Transverse colon (tissue), 4 donors: ENCODE data around the gene NFYA. TPM values are rescaled to one million over a fixed set of nuclear protein-coding genes. Genes with fewer than 3 reads are reported as not detected.

Experiments
- DNase-seq: peaks from one replicate; pipeline ENCODE4 v3.0.0-alpha.2; 2019
- H3K27ac ChIP-seq, 4 donors: fragments of 200-600 bp; sonication (generic); 2 replicates each; pipeline ENCODE4 v1.5.1; 2016 to 2018; ENCODE audit warnings: inconsistent platforms in 4 of 4
- H3K27me3 ChIP-seq: fragments of 200-600 bp; sonication (generic); 2 replicates; pipeline ENCODE4 v1.5.1; 2017; ENCODE audit warnings: inconsistent platforms
- H3K36me3 ChIP-seq, 4 donors: fragments of 200-600 bp; sonication (generic); 2 replicates each; pipeline ENCODE4 v1.5.1; 2017 to 2019; ENCODE audit warnings: inconsistent platforms in 4 of 4
- H3K4me1 ChIP-seq, 4 donors: fragments of 200-600 bp; sonication (generic); 2 replicates each; pipeline ENCODE4 v1.5.1; 2017 to 2020; ENCODE audit warnings: inconsistent platforms in 4 of 4
- H3K4me3 ChIP-seq, 4 donors: fragments of 200-600 bp; sonication (generic); 1 replicate in 1 of 4; 2 replicates in 3 of 4; pipeline versions ENCODE4 v1.5.1 to v1.6.1; 2017 to 2019; ENCODE audit warnings: inconsistent platforms in 4 of 4
- H3K9me3 ChIP-seq, 2 donors: fragments of 200-600 bp; sonication (generic); 2 replicates each; pipeline ENCODE4 v1.5.1; 2017 to 2019; ENCODE audit warnings: inconsistent platforms in 2 of 2
- EP300 ChIP-seq: sonication (generic); formaldehyde crosslinking; IDR thresholded peaks from one replicate; pipeline ENCODE4 v1.6.1; 2017; ENCODE audit warnings: antibody characterized with exemption, low read depth
- POLR2A ChIP-seq: fragments of 450-650 bp; IDR thresholded peaks from one replicate; pipeline ENCODE4 v1.6.1; 2016; ENCODE audit warnings: antibody characterized with exemption, mild to moderate bottlenecking, moderate library complexity
- POLR2AphosphoS5 ChIP-seq, 3 donors: sonication (generic); formaldehyde crosslinking; IDR thresholded peaks; one replicate each; pipeline ENCODE4 v1.6.1; 2016; ENCODE audit warnings: antibody characterized with exemption in 3 of 3
- WGBS, 2 donors: methylation state at CpG; one replicate each; pipeline ENCODE4 v1.1.5; 2018; ENCODE audit warnings: low coverage in 1 of 2; 5-methylcytosine and 5-hydroxymethylcytosine counted together
- in situ Hi-C, 4 donors: fragments of 200-750 bp; cut with MboI; loops; one replicate each; pipeline versions ENCODE4 v1.15.0 to v1.15.1; 2017; ENCODE audit warnings: low sequenced_read_pairs in 3 of 4, low pct_ligation_motif_present in 1 of 4, low pct_unique_long_range_greater_than_20kb in 1 of 4
- intact Hi-C: fragments of 100-400 bp; cut with DNase I; formaldehyde crosslinking; loops from one replicate; pipeline ENCODE4 v1.15.1; 2023; ENCODE audit warnings: low total_unique reads
- total RNA-seq, 4 donors: library from RNA; depleted of rRNA; stranded (reverse); fragments of >200 nt; gene quantifications; one replicate each; pipeline ENCODE4 v1.1.0, GENCODE V29; 2016
- TF ChIP-seq, protein P1 (sequence below), 5 experiments: fragments of 200-600 bp in 3 of 5; fragments of 450-650 bp in 2 of 5; sonication (generic) in 3 of 5; IDR thresholded peaks; 1 replicate in 2 of 5; 2 replicates in 3 of 5; pipeline ENCODE4 v1.5.1; 2016 to 2017; ENCODE audit warnings: antibody characterized with exemption in 5 of 5, inconsistent platforms in 3 of 5, mild to moderate bottlenecking in 2 of 5, moderate library complexity in 1 of 5

Gene NFYA
- total RNA-seq, 4 donors from 2014 or later: 11.1 to 64.3 (median 20.9) TPM

DNA sequence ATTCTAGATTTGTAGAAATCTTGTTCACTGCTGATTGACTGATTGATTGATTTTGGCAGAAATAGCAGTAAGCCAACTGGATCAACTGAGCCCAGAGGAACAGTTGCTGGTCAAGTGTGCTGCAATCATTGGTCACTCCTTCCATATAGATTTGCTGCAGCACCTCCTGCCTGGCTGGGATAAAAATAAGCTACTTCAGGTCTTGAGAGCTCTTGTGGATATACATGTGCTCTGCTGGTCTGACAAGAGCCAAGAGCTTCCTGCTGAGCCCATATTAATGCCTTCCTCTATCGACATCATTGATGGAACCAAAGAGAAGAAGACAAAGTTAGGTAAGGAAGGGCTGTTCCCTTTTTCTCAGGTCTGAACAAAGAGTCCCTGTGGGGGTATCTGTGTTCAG, 50.1 kb downstream of the NFYA start:
- intact Hi-C loops: no loop called here
- no peak for TF ChIP-seq POLR2A
- TF ChIP-seq, protein P1, sequence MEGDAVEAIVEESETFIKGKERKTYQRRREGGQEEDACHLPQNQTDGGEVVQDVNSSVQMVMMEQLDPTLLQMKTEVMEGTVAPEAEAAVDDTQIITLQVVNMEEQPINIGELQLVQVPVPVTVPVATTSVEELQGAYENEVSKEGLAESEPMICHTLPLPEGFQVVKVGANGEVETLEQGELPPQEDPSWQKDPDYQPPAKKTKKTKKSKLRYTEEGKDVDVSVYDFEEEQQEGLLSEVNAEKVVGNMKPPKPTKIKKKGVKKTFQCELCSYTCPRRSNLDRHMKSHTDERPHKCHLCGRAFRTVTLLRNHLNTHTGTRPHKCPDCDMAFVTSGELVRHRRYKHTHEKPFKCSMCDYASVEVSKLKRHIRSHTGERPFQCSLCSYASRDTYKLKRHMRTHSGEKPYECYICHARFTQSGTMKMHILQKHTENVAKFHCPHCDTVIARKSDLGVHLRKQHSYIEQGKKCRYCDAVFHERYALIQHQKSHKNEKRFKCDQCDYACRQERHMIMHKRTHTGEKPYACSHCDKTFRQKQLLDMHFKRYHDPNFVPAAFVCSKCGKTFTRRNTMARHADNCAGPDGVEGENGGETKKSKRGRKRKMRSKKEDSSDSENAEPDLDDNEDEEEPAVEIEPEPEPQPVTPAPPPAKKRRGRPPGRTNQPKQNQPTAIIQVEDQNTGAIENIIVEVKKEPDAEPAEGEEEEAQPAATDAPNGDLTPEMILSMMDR (IDR thresholded peaks at IDR 0.05): no peak
- TF ChIP-seq POLR2AphosphoS5 (IDR thresholded peaks at IDR 0.05): no peak
- TF ChIP-seq EP300: no peak
- no peaks in the 10 kb centered on the region for H3K4me1 ChIP-seq
- no peaks in the 10 kb centered on the region for H3K27me3 ChIP-seq
- H3K36me3 ChIP-seq: no peaks in the 10 kb centered on the region
- H3K27ac ChIP-seq: no peak overlapping the region
- WGBS, 2 donors: 82 to 86% methylated on average over 1 of the region's 1 CpG
- no peak for DNase-seq
- in situ Hi-C loops: no loop called here
- no peaks in the 10 kb centered on the region for H3K9me3 ChIP-seq
- no peak overlapping the region for H3K4me3 ChIP-seq

DNA sequence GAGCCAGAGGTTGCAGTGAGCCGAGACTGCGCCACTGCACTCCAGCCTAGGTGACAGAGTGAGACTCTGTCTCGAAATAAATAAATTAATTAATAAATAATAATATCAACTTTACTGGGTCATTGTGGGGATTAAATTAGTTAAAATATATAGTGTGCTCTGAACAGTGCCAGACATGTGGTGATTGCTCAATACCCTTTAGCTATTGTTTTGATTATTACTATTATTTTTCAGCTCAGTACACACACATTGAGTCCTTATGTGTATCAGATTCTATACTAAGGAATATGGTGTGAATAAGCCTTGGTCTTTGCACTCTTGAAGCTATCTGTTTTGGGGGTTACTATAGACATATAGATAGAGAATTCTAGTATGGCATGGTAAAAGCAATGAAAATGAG, 52.5 kb downstream of the NFYA start:
- Histone ChIP-seq H3K4me1 (no peaks in the 10 kb centered on the region), H3K9me3 (no peaks in the 10 kb centered on the region), H3K4me3 (no peak overlapping the region), H3K27ac (no peak overlapping the region), H3K27me3 (no peaks in the 10 kb centered on the region), H3K36me3 (no peaks in the 10 kb centered on the region)
- intact Hi-C loops: no loop called here
- in situ Hi-C loops: no loop called here
- TF ChIP-seq POLR2A (no peak), POLR2AphosphoS5 (IDR thresholded peaks at IDR 0.05) (no peak), EP300 (no peak)
- TF ChIP-seq, protein P1 (IDR thresholded peaks at IDR 0.05): no peak
- WGBS, 2 donors: 92 to 100% methylated on average over 1 to 3 of the region's 3 CpGs
- no peak for DNase-seq

DNA sequence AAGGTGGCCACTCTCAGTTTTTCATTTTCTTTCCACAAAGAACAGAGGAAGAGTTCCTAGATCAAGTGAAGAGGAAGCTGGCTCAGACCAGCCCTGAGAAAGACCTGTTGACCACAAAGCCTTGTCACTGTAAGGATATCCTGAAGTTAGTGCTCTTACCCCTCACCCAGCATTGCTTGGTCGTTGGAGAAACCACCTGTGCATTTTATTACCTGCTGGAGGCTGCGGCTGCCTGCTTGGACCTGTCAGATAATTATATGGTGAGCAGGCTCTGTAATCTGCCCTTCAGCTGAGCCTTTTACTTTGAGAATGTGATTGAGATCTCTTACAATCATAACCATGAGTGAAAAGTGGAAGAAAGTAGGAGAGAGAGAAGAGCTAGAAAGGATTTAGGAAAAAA, 59.5 kb downstream of the NFYA start:
- WGBS, 2 donors: 0 to 36% methylated on average over 1 to 2 of the region's 2 CpGs
- no peaks in the 10 kb centered on the region for H3K4me1 ChIP-seq
- TF ChIP-seq, protein P1 (IDR thresholded peaks at IDR 0.05): no peak
- TF ChIP-seq POLR2AphosphoS5 (IDR thresholded peaks at IDR 0.05) (no peak), EP300 (no peak), POLR2A (no peak)
- DNase-seq: no peak
- H3K4me3 ChIP-seq: no peak overlapping the region
- in situ Hi-C loops: no loop called here
- no peaks in the 10 kb centered on the region for H3K27me3 ChIP-seq
- no peaks in the 10 kb centered on the region for H3K36me3 ChIP-seq
- H3K27ac ChIP-seq: no peak overlapping the region
- no peaks in the 10 kb centered on the region for H3K9me3 ChIP-seq
- intact Hi-C loops: no loop called here

DNA sequence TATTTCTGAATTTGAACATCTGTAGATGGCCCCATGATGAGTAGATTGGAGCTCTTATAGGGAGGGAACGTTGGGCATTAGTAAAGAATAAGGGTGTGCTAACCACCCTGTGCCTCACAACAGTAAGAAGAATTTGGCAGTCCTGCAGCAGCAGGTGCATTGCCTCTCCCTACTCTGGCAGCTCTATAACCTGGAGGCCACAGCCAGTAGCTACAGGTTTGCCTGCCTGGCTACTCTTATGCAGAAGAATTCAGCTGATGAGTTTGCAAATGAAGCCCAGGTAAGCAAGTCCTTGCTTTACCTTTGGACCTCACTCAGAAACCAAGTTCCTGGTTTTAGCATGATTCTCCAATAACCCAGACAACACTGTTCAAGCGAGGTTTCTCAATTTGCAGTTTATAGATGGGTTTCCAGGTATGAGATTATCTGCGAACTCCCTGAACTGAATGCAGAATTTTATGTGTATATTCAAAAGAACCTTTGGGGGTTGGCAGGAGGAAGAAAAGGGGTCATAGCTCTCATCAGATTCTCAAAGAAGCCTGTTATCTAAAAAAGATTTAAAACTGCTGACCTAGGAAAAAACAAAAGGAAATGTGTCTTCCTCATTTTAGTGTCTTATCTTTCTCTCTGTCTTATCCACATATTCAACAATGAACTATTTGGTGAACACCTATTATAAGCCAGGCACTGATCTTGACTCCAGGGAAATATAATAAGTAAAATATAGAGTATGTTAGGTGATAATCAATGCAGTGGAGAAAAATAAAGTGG, 62.5 kb downstream of the NFYA start:
- no peak overlapping the region for H3K27ac ChIP-seq
- H3K9me3 ChIP-seq: no peaks in the 10 kb centered on the region
- no peaks in the 10 kb centered on the region for H3K27me3 ChIP-seq
- DNase-seq: no peak
- intact Hi-C loops (no loop called here), in situ Hi-C loops (no loop called here)
- 67 to 72% methylated on average over 1 to 3 of the region's 3 CpGs for WGBS, 2 donors
- no peak for TF ChIP-seq POLR2AphosphoS5 (IDR thresholded peaks at IDR 0.05)
- TF ChIP-seq, protein P1 (IDR thresholded peaks at IDR 0.05): no peak
- no peak for TF ChIP-seq POLR2A
- no peak for TF ChIP-seq EP300
- H3K4me3 ChIP-seq: no peak overlapping the region
- H3K4me1 ChIP-seq: no peaks in the 10 kb centered on the region
- H3K36me3 ChIP-seq: no peaks in the 10 kb centered on the region
